Superior temporal gyrus (tissue), 1 donor: Measurements from ENCODE around the gene PARN.
"Not testable (repeated sequence)": the region's sequence is repeated elsewhere in the genome, so short reads cannot be mapped to it uniquely, and the experiment has no call there.

Source experiments
- DNase-seq: peaks from one replicate; pipeline ENCODE4 v3.0.0-alpha.2; 2016; ENCODE audit errors: extremely low spot score

The PARN gene

GRCh38 chr16:14629919-14630619 is at the start of gene PARN:
PARN (minus strand) TSS chr16:14630260; CDS start chr16:14630125, 135 bp downstream.
- peak; percentile 95 for DNase-seq

- DNase-seq, result no peak
These were observed 48.9 kb upstream of the PARN start for GRCh38 chr16:14678748-14679497.

- no peak for DNase-seq
These were observed 47.6 kb upstream of the PARN start for GRCh38 chr16:14677627-14678026.

GRCh38 chr16:14676633-14677032 is 46.6 kb upstream of the PARN start:
- DNase-seq, result no peak

GRCh38 chr16:14672403-14672971 is 42.4 kb upstream of the PARN start:
- DNase-seq, result no peak

- DNase-seq, result no peak
These were observed 39.7 kb upstream of the PARN start for GRCh38 chr16:14669776-14670175.

- DNase-seq, result no peak
These were observed 38.6 kb upstream of the PARN start for GRCh38 chr16:14668556-14669223.

GRCh38 chr16:14667347-14668266 is 37.5 kb upstream of the PARN start:
- no peak for DNase-seq

- no peak for DNase-seq
These were observed 28.0 kb upstream of the PARN start for GRCh38 chr16:14658063-14658462.

GRCh38 chr16:14652726-14653125 is 22.7 kb upstream of the PARN start:
- DNase-seq, result no peak

- DNase-seq, result no peak
These were observed 20.6 kb upstream of the PARN start for GRCh38 chr16:14650629-14651028.

- no peak for DNase-seq
These were observed 19.8 kb upstream of the PARN start for GRCh38 chr16:14649816-14650215.

GRCh38 chr16:14641926-14642325 is 11.9 kb upstream of the PARN start:
- no peak for DNase-seq

- DNase-seq, result no peak
These were observed 11.1 kb upstream of the PARN start for GRCh38 chr16:14641206-14641605.

- DNase-seq, result no peak
These were observed 10.5 kb upstream of the PARN start for GRCh38 chr16:14640538-14640937.

GRCh38 chr16:14636951-14637240 is 6.8 kb upstream of the PARN start:
- not testable (repeated sequence) for DNase-seq

- DNase-seq, result not testable (repeated sequence)
These were observed 6.3 kb upstream of the PARN start for GRCh38 chr16:14636179-14636950.

GRCh38 chr16:14635395-14636165 is 5.5 kb upstream of the PARN start:
- DNase-seq, result no peak

- no peak for DNase-seq
These were observed 4.3 kb upstream of the PARN start for GRCh38 chr16:14634389-14634725.
